ENCODE results near the gene GPR18.

The GPR18 gene

DNA sequence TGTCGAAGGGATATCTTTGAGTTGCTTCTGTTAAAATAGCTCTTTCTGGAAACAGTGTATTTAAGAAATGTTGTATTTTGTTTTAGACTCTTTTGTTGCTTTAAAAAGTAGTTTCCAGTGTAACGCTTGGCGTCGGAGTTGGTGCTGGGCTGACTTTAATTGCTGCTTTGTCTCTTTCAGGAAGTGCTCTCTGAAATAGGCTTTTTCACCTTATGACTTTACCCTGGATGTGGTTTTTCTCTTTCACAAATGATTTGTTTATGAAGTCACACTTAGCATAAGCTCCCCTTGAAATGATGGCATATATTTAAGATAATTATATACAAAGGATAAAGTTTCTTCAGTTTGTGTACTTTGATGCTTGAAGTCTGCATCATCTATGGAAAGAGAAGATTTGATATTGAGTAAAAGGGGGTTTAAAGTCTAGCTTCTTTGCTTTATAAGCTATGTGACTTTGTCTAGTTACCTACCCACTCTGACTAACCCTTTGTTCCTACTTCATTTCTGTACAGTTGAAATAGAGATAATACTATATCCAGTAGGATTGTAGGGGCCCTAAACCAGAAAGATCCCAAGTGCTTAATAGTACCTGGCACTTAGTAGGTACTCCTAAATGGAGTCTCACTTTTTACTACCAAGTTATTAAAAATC, at the start of gene GPR18:
Gene GPR18, minus strand, starts transcription at position 170 of the 651 bp plus-strand sequence. CDS start 2,507 bp downstream, outside the sequence.
- DNase-seq: peak; percentile 36

DNA sequence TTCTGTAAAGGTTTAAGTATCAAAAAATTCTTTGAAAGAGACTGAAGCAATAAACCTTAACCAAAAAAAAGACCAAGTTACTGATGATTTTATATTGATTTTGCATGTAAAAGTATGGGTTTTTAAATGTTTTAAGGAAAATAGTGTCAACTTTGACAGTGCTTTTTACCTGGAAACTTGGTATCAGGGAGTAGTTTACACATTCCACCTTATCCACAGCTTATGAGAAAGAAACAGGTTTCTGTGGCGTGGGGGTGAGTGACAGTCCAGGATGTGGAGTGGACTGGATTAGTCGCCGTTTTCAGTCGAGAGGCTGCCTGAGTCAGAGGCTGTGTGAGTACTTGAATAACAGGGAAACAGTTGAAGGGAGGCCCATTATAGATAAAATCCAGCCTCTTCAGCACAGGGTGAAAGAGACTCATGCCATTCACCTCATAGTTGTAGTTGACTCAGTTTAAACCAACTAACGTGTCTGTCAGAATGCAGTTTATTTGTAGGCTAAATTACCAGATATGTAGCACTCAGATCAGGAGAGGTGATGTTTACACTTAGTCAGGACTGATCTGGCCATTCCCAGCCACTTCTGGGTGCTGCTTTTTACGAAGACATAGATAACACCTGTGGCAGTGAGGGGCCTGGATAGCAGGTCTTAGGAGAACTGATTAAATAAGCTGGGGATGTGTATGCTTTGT, 49.6 kb upstream of the GPR18 start:
- DNase-seq: peak; percentile 73

DNA sequence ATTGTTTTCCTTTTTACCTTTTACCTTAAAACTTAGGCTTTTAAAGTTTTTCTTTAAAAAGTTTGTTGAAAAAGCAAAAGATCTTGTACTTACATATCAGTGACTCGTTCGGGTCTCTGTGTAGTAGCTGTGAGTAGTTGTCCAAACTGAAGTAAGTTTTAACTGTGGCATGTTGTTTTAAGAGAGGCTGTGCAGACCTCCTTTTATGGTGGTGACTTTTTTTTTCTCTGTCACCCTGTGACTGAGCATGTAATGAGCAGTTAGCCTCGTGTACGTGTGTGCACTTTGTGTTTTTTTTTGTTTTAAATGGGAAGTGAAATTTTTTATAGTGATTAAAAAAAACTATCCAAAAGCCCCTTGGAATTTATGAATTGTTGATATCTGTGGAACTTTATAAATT, 49.1 kb upstream of the GPR18 start, which contains the start of gene GPR183:
Gene GPR183, minus strand, starts transcription at position 153 of the 400 bp plus-strand sequence. CDS start 11,254 bp downstream, outside the sequence.
- no peak for DNase-seq

DNA sequence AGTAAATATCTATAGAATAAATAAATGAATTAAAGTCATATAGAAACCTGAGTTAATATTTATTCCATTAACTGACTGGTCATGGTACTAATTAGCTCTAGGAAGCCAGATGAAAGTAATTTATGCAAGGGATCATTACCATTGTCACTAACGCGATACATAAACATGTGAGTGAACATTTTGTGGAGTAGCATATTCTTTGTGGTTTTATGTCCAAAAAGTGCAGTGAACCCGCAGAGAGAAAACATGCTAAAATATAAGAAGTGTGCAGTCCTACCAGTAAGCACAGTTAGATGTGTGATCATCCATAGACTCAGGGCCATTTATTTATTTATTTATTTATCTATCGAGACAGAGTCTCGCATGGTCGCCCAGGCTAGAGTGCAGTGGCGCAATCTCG, 47.4 kb upstream of the GPR18 start:
- DNase-seq: no peak

DNA sequence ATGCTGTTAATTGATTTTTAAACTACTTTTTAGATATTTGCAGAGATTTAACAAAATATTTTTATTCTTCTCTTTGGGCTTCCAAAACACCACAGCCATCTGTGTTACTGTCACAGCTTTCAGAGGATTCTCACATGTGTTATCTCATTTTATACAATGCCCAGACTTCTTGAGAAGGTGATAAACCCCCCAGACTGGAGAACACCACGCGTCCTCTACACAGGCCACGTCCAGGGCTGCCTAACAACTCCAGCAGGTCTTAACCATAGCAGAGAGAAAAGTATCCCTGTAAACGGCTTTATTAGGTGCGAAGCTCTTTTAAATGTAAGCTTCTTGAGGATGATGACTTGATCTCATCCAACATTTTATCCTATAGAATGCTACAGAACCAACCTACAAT, 47.0 kb upstream of the GPR18 start:
- no peak for DNase-seq

DNA sequence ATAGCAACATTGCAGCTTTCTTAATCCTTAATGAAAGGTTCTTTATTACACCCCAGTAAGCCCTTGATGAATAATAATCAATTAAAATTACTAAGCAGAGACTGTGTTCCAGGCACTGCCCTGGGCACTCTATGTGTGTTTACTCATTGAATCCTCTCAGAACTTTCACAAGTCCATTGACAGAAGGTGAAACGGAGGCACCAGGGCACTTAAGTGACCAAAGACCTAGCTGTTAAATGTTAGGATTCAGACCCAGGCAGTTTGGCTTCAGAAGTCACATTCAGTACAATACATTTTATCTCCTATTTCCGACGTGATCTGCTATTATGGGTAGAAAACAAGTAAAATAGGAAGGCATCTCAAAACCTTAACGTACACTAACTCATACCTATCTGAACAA, 46.4 kb upstream of the GPR18 start:
- no peak for DNase-seq

DNA sequence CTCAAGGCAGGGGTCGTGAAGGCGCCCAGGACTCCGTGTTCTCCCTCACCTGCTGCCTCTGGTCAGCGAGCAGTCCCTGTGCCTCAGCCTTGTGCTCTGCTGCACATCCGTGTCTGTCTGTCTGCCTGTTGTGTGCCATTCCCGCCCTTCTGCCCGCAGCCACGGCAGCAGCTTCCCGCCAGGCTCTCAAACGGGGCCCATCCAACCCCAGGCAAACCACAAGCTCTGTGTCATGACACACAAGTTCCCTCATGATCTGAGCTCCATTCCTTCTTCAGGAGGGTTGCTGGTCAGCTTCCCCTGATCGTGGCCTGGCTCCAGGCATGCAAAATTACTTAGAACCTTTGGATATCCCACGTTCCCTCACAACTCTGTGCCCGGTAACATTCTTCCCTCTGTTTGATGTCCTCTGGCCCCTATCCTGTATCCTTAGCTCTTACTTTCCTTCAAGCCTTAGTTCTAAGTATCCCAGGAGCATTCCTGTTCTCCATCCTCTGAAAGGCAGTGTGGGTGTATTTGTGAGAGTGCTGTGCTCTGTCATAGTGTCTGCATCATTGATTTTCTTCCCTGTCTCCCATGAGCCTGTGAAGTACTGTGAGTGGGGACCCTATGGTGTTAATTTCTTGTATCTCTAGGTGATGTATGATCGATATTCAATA, 45.8 kb upstream of the GPR18 start:
- peak; percentile 43 for DNase-seq

DNA sequence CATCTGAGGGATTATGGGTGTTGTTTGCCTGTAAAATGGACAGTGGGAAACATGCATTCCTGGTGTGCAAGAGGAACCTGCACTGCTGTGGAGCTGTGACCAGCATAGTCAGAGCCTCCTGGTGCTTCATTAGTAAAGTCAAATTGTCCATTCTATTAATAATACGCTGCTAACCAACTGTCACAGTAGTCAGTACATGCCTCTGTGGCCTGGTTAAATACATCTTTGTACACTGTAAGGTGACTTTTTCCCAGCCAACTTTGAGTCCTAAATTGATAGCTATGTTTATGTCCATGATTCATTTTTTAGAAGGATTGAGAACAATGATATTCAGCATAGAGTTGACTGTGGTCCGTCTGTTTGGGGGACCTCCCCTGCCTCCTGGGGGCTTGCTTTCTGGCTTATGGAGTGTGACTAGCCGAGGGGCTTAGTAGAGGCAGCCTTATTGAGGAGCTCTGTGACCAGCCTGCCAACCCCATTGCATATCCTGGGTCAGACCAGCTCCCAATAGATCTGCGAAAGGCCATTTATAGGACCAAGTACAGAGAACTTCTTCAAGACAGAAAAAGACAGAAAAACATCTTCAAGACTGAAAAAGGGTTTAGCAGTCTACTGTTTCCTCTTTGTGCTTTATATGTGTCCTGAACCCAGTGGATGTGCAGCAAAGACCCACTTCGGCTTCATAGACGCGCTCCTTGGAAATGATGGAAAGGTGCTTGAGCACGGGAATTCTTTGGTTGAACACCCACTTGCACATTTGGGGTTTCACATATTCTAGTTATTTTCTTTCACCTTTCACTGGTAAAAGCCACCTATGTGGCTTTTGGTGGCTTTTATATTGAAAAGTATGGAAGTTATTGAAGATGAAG, 44.7 kb upstream of the GPR18 start:
- no peak for DNase-seq

- DNase-seq: no peak
Observed at GRCh38 chr13:99301913-99302636, 43.9 kb upstream of the GPR18 start.

DNA sequence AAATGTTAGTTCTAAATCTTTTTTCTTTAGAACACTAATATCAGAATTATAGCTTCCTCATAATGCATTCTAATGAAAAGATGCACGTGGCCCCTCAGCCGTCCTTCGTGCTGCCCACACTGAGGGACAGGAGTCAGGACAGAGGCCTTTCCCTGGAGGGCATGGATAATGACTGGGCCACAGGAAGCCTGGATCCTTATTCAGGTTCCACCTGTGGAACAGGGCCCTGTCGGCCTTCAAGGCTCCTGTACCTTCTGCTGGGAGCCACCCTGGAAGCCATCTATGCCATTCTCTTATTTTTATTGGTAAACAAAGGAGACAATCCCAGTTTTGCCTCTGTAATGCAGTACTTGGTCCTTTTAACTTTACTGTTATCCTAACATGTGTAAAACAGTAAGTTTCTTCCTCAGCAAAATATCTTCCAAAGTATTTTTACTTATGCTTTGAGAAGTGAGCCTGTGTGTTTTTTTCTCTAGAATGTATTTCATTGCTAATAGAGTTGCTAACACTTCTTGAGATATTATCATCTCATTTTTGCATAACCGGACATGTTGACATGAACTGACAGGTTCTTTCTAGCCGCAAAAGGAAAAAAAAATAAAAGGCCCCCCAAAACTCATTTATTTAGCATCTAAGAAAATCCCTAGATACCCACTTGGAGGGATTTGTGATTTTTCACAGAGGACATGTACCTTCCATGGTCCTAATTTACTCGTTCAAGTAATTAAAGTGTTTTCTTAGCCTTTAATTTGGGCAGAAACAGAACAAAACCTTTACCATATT, 43.1 kb upstream of the GPR18 start:
- no peak for DNase-seq

GRCh38 chr13:99299920-99300341, 41.8 kb upstream of the GPR18 start:
- no peak for DNase-seq

- DNase-seq: no peak
Observed at GRCh38 chr13:99299256-99299919, 41.2 kb upstream of the GPR18 start.

- no peak for DNase-seq
Observed at GRCh38 chr13:99298056-99298455, 39.9 kb upstream of the GPR18 start.

GRCh38 chr13:99297331-99297730, 39.2 kb upstream of the GPR18 start:
- DNase-seq: no peak

DNA sequence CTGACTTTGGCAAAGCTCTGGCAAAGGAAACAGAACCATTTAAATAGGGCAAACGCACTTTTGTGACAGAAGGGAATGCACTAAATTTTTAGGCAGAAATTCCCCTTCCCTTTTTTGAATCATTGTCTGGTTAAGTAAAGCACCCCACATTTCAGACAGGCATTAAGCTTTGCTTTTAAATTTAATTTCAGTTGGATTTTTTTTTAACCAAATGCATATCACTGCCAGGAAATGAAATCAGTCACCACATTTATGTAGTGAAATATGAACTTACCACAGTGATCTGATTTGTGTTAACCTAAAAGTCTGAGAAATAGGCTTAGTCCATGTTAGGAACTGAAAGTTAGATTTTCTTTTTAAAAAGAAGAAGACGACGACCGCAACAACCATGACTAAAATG, 38.2 kb upstream of the GPR18 start:
- DNase-seq: no peak

DNA sequence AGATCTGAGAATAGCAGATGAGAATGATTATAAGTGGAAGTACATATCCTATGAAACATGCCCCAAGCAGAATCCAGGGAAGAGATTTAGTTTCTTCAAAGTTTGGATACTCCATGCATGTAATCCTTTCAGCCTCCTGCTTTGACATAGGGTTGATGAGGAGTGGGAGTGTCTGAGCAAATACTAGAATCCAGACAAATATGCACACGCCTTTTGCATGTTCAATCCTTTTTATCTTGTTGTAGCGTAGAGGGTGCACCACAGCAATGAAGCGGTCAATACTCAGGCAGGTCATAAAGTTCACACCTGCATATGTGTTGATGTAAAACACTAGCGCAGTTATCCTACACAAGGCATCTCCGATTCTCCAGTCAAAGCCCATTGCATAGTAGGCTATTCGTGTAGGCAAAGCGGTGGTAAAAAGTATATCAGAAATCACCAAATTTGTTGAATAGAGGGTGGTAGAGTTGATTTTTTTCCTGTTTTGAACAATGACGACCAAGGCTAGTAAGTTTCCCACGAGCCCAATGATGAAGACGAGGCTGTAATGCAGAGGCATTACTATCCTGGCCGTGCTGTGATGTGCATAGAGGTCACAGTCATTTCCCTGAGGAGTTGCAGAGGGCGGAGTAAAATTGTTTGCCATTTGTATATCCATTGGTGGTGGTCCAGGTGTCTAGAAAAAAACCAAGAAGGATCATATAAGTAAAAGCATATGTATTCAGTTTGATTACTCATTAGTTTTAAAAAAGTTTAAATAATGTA, 37.5 kb upstream of the GPR18 start:
- no peak for DNase-seq

DNA sequence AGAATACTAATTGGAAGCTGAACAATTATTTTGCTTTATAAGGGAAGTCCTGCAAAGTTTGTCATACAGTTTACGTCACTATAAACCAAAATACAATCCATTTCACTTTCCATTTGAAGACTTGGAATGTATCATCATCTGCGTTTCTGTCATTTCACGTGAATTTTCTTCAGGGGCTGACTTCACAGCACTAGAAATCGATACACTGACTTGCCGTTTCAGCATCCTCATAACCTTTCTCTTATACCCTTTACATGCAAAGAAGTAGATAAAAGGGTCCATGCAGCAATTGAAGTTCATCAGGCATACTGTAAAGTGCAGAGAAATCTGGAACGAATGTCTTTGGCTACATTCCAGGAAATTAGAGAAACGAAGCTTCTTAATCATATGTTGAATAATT, 36.8 kb upstream of the GPR18 start:
- DNase-seq: no peak

DNA sequence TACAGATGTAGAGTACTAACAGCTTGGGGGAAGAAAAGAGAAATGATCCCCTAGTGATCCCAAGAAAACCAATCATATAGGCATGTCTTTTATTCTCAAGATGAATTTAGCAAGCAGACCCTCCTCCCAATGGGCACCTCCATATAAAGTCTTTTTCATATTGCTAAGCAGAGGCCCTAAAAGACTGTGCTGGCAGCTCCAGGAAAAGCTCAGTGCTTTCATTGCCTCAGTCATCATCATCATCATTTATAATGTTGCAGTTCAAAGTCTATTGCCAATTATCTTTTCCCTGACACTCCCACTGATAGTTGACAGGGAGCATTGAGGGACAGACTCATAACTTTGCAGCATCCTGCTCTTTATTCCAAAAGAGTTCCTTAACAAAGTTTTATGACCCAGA, 36.0 kb upstream of the GPR18 start:
- no peak for DNase-seq

- DNase-seq: no peak
Observed at GRCh38 chr13:99293178-99293577, 35.0 kb upstream of the GPR18 start.

DNA sequence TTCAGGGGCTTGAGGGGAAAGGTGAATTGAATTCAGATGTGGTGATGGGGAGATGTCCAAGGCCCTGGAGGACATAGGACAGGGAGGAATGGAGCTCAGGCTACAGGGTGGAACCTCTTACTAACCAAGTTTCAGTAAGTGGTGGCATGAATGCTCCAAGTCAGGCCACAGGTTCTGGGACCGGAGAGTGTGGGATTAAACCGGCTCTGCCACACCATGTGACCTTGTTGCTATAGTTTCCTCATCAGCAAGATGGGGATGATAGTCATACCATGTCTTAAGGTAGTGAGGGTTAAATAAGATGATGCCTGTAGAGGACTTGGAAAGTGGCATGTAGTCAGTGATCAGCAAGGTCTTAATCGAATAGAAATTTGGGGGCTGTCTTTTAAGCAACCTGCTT, 32.7 kb upstream of the GPR18 start:
- no peak for DNase-seq

Measured in activated naive CD4-positive, alpha-beta T cell treated with anti-CD3 and anti-CD28 coated beads, Interleukin-2, amount 50 U/mL, for 16 hours (primary cell).